Cardiac septum (tissue), 1 donor: ENCODE data around the gene LMNA. TPM values are rescaled to one million over a fixed set of nuclear protein-coding genes. Genes with fewer than 3 reads are reported as not detected.
A peak's percentile ranks its signal among the peaks of the same experiment; 100 is the strongest.
"Not testable (repeated sequence)": the region's sequence is repeated elsewhere in the genome, so short reads cannot be mapped to it uniquely, and the experiment has no call there.

Source experiments
- DNase-seq: peaks from one replicate; pipeline ENCODE4 v3.0.0-alpha.2; 2020; ENCODE audit warnings: low spot score
- intact Hi-C: fragments of 100-400 bp; cut with DNase I; formaldehyde crosslinking; loops from one replicate; pipeline ENCODE4 v1.14.0; 2022
- long read RNA-seq: library from polyadenylated mRNA; unstranded; transcript quantifications from one replicate; pipeline ENCODE4 v2.0.0, GENCODE V29; 2021
- total RNA-seq: library from RNA; stranded (reverse); fragmentation: NEBNext Ultra II Directional; extraction: Animal tissue kit (Norgen Biotek cat#: 25700); gene quantifications from one replicate; pipeline ENCODE4 v1.2.1, GENCODE V29; 2021
- donor health status: DM: no; HTN: no; CAD: no.

Gene LMNA
- total RNA-seq: 298 TPM
- long read RNA-seq, transcript LMNA-206 (12 exons, 3,190 nt): major isoform, 170 of 530 reads
- long read RNA-seq, partial matches to known transcripts: 328 of 530 reads
- long read RNA-seq, other reads (novel, unspliced or antisense): 29 of 530 reads

- DNase-seq: peak; percentile 95
- intact Hi-C loops: loop anchor here (1.0 to 5.0 kb wide), 3 partner anchors 8 to 137 kb away; partner anchors contain the start of gene ARHGEF2
Observed at GRCh38 chr1:156114101-156114918, at the start of gene LMNA. Gene LMNA, plus strand, starts transcription at chr1:156114711. Its CDS starts 208 bp downstream, at chr1:156114919.

- intact Hi-C loops: loop anchor here (10.0 kb wide), 1 partner anchor 60 kb away; no protein-coding TSS in a partner anchor
- DNase-seq: no peak
Observed at GRCh38 chr1:156065212-156065611, 49.3 kb upstream of the LMNA start.

- no peak for DNase-seq
- intact Hi-C loops: loop anchor here (10.0 kb wide), 1 partner anchor 61 kb away; no protein-coding TSS in a partner anchor
Observed at GRCh38 chr1:156065871-156066270, 48.6 kb upstream of the LMNA start.

GRCh38 chr1:156067262-156067661, 47.2 kb upstream of the LMNA start:
- no peak for DNase-seq
- intact Hi-C loops: loop anchor here (10.0 kb wide), 1 partner anchor 62 kb away; no protein-coding TSS in a partner anchor

- DNase-seq: no peak
- intact Hi-C loops: loop anchor here (10.0 kb wide), 1 partner anchor 65 kb away; no protein-coding TSS in a partner anchor
Observed at GRCh38 chr1:156069490-156070455, 44.7 kb upstream of the LMNA start.

GRCh38 chr1:156070548-156070947, 44.0 kb upstream of the LMNA start:
- DNase-seq: no peak
- intact Hi-C loops: no loop called here

- intact Hi-C loops, DNase-seq: not testable (repeated sequence)
Observed at GRCh38 chr1:156071332-156071816, 43.1 kb upstream of the LMNA start.

- intact Hi-C loops: no loop called here
- DNase-seq: no peak
Observed at GRCh38 chr1:156072251-156072650, 42.3 kb upstream of the LMNA start.

GRCh38 chr1:156073110-156073687, 41.3 kb upstream of the LMNA start:
- intact Hi-C loops: no loop called here
- DNase-seq: no peak

- no peak for DNase-seq
- intact Hi-C loops: no loop called here
Observed at GRCh38 chr1:156073740-156074139, 40.8 kb upstream of the LMNA start.

GRCh38 chr1:156074661-156075060, 39.9 kb upstream of the LMNA start:
- intact Hi-C loops: no loop called here
- DNase-seq: no peak

- intact Hi-C loops: no loop called here
- DNase-seq: no peak
Observed at GRCh38 chr1:156075162-156075561, 39.3 kb upstream of the LMNA start.

GRCh38 chr1:156075775-156076204, 38.7 kb upstream of the LMNA start:
- DNase-seq: no peak
- intact Hi-C loops: no loop called here

GRCh38 chr1:156076609-156077429, 37.7 kb upstream of the LMNA start:
- intact Hi-C loops: no loop called here
- no peak for DNase-seq

GRCh38 chr1:156077430-156077760, 37.1 kb upstream of the LMNA start:
- no peak for DNase-seq
- intact Hi-C loops: no loop called here

GRCh38 chr1:156078728-156079127, 35.8 kb upstream of the LMNA start:
- DNase-seq: no peak
- intact Hi-C loops: no loop called here

- intact Hi-C loops: no loop called here
- no peak for DNase-seq
Observed at GRCh38 chr1:156079762-156080161, 34.7 kb upstream of the LMNA start.

GRCh38 chr1:156080241-156080862, 34.2 kb upstream of the LMNA start:
- DNase-seq: no peak

More at GRCh38 chr1:156080241-156080862, 34.2 kb upstream of the LMNA start:
- intact Hi-C loops: no loop called here
